Stomach (tissue), 9 donors: ENCODE results near the gene WWOX. TPM values are rescaled to one million over a fixed set of nuclear protein-coding genes. Genes with fewer than 3 reads are reported as not detected.

ENCODE experiments used
- DNase-seq, 2 donors: peaks; one replicate each; pipeline versions ENCODE4 v3.0.0 to v3.0.0-alpha.2; 2013 to 2019
- H3K27ac ChIP-seq, 5 donors: fragments of 200-600 bp in 4 of 5; sonication (generic) in 4 of 5; one replicate each; pipeline ENCODE4 v1.5.1; 2013 to 2019; ENCODE audit warnings: mild to moderate bottlenecking in 1 of 5, moderate library complexity in 1 of 5
- H3K27me3 ChIP-seq, 3 donors: fragments of 200-600 bp; sonication (generic); one replicate each; pipeline ENCODE4 v1.5.1; 2017 to 2019; ENCODE audit warnings: mixed run types in 1 of 3
- H3K36me3 ChIP-seq, 4 donors: fragments of 200-600 bp; sonication (generic); 1 replicate in 3 of 4; 2 replicates in 1 of 4; pipeline ENCODE4 v1.5.1; 2016 to 2019
- H3K4me1 ChIP-seq, 4 donors: fragments of 200-600 bp; sonication (generic); one replicate each; pipeline ENCODE4 v1.5.1; 2016 to 2019
- H3K4me3 ChIP-seq, 4 donors: fragments of 200-600 bp; sonication (generic) in 3 of 4; one replicate each; pipeline ENCODE4 v1.5.1; 2016 to 2019; ENCODE audit warnings: mild to moderate bottlenecking in 1 of 4
- H3K9me3 ChIP-seq, 4 donors: fragments of 200-600 bp; sonication (generic); one replicate each; pipeline ENCODE4 v1.5.1; 2016 to 2019
- CTCF ChIP-seq, 7 experiments: fragments of 450-650 bp in 4 of 7; fragments of 200-600 bp in 3 of 7; sonication (generic) in 3 of 7; IDR thresholded peaks; one replicate each; pipeline ENCODE4 v1.5.1; 2016 to 2019; ENCODE audit warnings: antibody characterized with exemption in 7 of 7, control low read depth in 2 of 7, mild to moderate bottlenecking in 1 of 7
- EP300 ChIP-seq: sonication (generic); formaldehyde crosslinking; IDR thresholded peaks from one replicate; pipeline ENCODE4 v1.6.1; 2017; ENCODE audit warnings: antibody characterized with exemption
- POLR2A ChIP-seq, 4 donors: fragments of 450-650 bp; IDR thresholded peaks; one replicate each; pipeline ENCODE4 v1.6.1; 2016; ENCODE audit warnings: antibody characterized with exemption in 4 of 4, control low read depth in 2 of 4, mild to moderate bottlenecking in 1 of 4, moderate library complexity in 1 of 4
- POLR2AphosphoS5 ChIP-seq, 3 donors: sonication (generic); formaldehyde crosslinking; IDR thresholded peaks; one replicate each; pipeline ENCODE4 v1.6.1; 2016; ENCODE audit warnings: antibody characterized with exemption in 3 of 3
- WGBS, 5 donors: extraction: QIAGEN DNeasy Blood & Tissue Kit in 3 of 5; methylation state at CpG; one replicate each; pipeline versions ENCODE4 v1.1.5 to v1.1.7; 2013 to 2018; 5-methylcytosine and 5-hydroxymethylcytosine counted together
- intact Hi-C: fragments of 100-400 bp; cut with DNase I; formaldehyde crosslinking; loops from one replicate; pipeline ENCODE4 v1.15.1; 2023; ENCODE audit warnings: low total_unique reads
- polyA plus RNA-seq, 3 donors: library from polyadenylated mRNA; stranded (reverse); fragments of 200-250 nt; gene quantifications; one replicate each; pipeline ENCODE4 v1.2.3, GENCODE V29; 2013
- total RNA-seq, 5 donors: library from RNA; depleted of rRNA; stranded (reverse); fragments of >200 nt; gene quantifications; one replicate each; pipeline versions ENCODE4 v1.1.0 to v1.2.3, GENCODE V29; 2014 to 2016
- donor health status: healthy with polysubstance abuse.
- donor health status: Bipolar disorder and iron deficiency.
- donor health status: healthy.

Gene WWOX
- total and polyA plus RNA-seq, 8 donors: 7.7 to 129 (median 48.7) TPM

- H3K9me3 ChIP-seq: no peaks in the 10 kb centered on the region
- TF ChIP-seq CTCF (IDR thresholded peaks at IDR 0.05) (no peak), POLR2AphosphoS5 (IDR thresholded peaks at IDR 0.05) (no peak), EP300 (no peak), POLR2A (IDR thresholded peaks at IDR 0.05) (no peak)
- no peaks in the 10 kb centered on the region for H3K4me1 ChIP-seq
- H3K36me3 ChIP-seq: no peaks in the 10 kb centered on the region
- WGBS, 5 donors: 75 to 91% (median 87%) methylated on average over 3 of the region's 3 CpGs
- H3K27me3 ChIP-seq: no peaks in the 10 kb centered on the region
- H3K27ac ChIP-seq: no peak overlapping the region
- no peak overlapping the region for H3K4me3 ChIP-seq
- intact Hi-C loops: no loop called here
- no peak for DNase-seq
Measured at GRCh38 chr16:79110953-79111352, 1011.5 kb downstream of the WWOX start.

DNA sequence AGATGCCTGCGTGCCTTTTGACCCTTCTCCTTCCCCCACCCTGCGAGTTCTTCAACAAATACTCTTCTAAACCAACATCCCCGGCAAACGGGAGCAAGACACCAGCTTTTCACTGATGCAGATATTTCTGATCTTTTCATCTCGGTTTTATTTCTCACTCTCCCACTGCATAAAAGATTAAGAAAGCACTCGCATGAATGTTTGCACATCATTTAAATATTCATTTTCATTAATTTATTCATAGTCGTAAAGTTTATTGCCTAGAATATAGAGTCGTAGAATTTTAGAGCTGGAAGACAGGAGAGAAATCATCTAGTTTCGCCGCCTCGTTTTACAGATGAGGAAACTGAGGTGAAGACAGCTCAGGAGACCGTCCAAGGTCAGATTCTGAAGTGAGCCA lies 1013.0 kb downstream of the WWOX start:
- DNase-seq: no peak
- Histone ChIP-seq H3K27me3 (no peaks in the 10 kb centered on the region), H3K36me3 (no peaks in the 10 kb centered on the region), H3K4me3 (no peak overlapping the region), H3K4me1 (no peaks in the 10 kb centered on the region), H3K27ac (no peak overlapping the region), H3K9me3 (peaks cover 0 to 7% (median 3%) of the 10 kb centered on the region in 4 donors)
- WGBS, 5 donors: 86 to 91% (median 88%) methylated on average over 12 of the region's 12 CpGs
- TF ChIP-seq POLR2A (IDR thresholded peaks at IDR 0.05): no peak
- no peak for TF ChIP-seq EP300
- no peak for TF ChIP-seq CTCF (IDR thresholded peaks at IDR 0.05)
- TF ChIP-seq POLR2AphosphoS5 (IDR thresholded peaks at IDR 0.05): no peak
- intact Hi-C loops: no loop called here

GRCh38 chr16:79113826-79114225 lies 1014.4 kb downstream of the WWOX start:
- Histone ChIP-seq H3K36me3 (no peaks in the 10 kb centered on the region), H3K27ac (no peak overlapping the region), H3K4me3 (no peak overlapping the region), H3K4me1 (no peaks in the 10 kb centered on the region), H3K27me3 (no peaks in the 10 kb centered on the region), H3K9me3 (peaks cover 0 to 10% (median 3%) of the 10 kb centered on the region in 4 donors)
- WGBS, 5 donors: 85 to 89% (median 88%) methylated on average over 5 of the region's 5 CpGs
- intact Hi-C loops: no loop called here
- DNase-seq: no peak
- TF ChIP-seq CTCF (IDR thresholded peaks at IDR 0.05): no peak

DNA sequence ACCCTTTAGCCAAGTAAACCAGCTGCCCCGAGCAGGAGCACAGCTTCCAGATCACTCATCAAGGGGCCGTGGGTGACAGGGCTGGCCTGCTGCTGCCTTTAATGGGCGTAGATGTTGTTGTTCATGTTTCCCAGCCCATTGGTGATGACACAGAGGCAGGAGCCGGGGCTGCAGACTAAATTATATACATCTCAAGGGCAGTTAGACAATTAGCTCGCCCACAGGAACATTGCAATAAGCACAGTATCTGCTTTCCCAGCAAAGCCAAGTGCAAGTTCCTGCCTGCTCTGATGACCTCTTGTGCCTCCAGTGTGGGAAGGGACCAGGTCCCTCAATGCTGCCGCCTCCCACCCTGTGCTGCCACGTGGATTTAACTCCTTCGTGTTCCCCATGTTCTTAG lies 1015.3 kb downstream of the WWOX start:
- H3K27me3 ChIP-seq: no peaks in the 10 kb centered on the region
- DNase-seq: no peak
- H3K9me3 ChIP-seq: peaks cover 0 to 10% (median 3%) of the 10 kb centered on the region in 4 donors
- WGBS, 5 donors: 67 to 81% (median 75%) methylated on average over 7 to 8 of the region's 8 CpGs
- no peak for TF ChIP-seq EP300
- no peaks in the 10 kb centered on the region for H3K4me1 ChIP-seq
- no peaks in the 10 kb centered on the region for H3K36me3 ChIP-seq
- intact Hi-C loops: no loop called here
- no peak overlapping the region for H3K4me3 ChIP-seq
- H3K27ac ChIP-seq: no peak overlapping the region

- Histone ChIP-seq H3K4me3 (no peak overlapping the region), H3K27ac (no peak overlapping the region), H3K27me3 (no peaks in the 10 kb centered on the region), H3K36me3 (no peaks in the 10 kb centered on the region), H3K9me3 (peaks cover 0 to 8% (median 3%) of the 10 kb centered on the region in 4 donors), H3K4me1 (no peaks in the 10 kb centered on the region)
- WGBS, 5 donors: 91 to 97% (median 96%) methylated on average over 12 of the region's 12 CpGs
- intact Hi-C loops: no loop called here
- DNase-seq: no peak
- TF ChIP-seq EP300: no peak
- no peak for TF ChIP-seq POLR2A (IDR thresholded peaks at IDR 0.05)
- TF ChIP-seq CTCF (IDR thresholded peaks at IDR 0.05): no peak
- TF ChIP-seq POLR2AphosphoS5 (IDR thresholded peaks at IDR 0.05): no peak
Measured at GRCh38 chr16:79121906-79122305, 1022.5 kb downstream of the WWOX start.
